Fibroblast of skin of abdomen (primary cell): ENCODE results near the gene LDLRAP1. TPM values are rescaled to one million over a fixed set of nuclear protein-coding genes. Genes with fewer than 3 reads are reported as not detected.
A peak's percentile ranks its signal among the peaks of the same experiment; 100 is the strongest.
"Not testable (repeated sequence)": the region's sequence is repeated elsewhere in the genome, so short reads cannot be mapped to it uniquely, and the experiment has no call there.

Source experiments
- DNase-seq: peaks from one replicate; pipeline ENCODE4 v3.0.0-alpha.2; 2013
- polyA plus RNA-seq, 2 experiments: library from polyadenylated mRNA; unstranded; fragments of 120-200 nt; gene quantifications; one replicate each; pipeline ENCODE4 v1.2.1, GENCODE V29; 2013; ENCODE audit not compliant: insufficient read length in 2 of 2

Gene LDLRAP1, protein sequence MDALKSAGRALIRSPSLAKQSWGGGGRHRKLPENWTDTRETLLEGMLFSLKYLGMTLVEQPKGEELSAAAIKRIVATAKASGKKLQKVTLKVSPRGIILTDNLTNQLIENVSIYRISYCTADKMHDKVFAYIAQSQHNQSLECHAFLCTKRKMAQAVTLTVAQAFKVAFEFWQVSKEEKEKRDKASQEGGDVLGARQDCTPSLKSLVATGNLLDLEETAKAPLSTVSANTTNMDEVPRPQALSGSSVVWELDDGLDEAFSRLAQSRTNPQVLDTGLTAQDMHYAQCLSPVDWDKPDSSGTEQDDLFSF
- polyA plus RNA-seq (2013, experiment 1 of 2; ENCODE audit: insufficient read length) = 16.6 TPM
- 18.2 TPM for polyA plus RNA-seq (2013, experiment 2 of 2; ENCODE audit: insufficient read length)

DNA sequence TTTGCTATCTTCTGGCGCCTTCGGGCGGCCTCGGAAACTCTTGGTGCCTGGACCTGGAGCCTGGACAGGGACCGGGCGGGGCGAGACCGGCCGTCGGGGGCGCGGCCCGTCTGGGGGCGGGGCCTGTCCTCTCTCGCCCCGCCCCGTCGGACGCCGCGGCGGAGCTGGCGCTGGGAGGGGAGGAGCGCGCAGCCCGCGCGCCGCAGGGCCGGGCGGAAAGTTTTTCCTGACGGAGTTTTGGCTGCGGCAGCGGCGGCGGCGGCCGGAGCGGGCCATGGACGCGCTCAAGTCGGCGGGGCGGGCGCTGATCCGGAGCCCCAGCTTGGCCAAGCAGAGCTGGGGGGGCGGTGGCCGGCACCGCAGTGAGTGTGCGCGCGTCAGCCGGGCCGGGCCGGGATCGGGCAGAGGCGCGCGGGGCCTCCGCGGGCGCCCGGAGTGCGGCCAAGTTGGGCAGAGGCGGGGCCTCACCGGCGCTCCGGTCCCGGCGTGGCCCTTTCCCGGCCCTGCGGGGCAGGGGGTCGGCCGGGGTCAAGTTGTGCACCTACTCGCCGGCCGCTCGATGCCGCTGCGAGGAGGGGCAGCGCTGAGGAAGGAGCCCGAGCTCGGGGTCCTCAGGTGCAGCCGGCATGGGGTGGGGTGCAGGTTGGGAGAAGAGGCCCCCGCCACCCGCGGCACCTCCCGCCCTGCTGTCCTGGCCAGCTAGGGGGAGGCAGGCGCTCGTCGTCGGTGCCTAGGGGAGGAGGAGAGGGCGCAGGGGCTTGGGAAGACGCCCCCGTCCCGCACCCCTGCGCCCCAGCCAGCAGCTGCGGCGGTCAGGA lies at the start of gene LDLRAP1:
Gene LDLRAP1 (plus strand): TSS at position 182 of the 818 bp plus-strand sequence. CDS start 93 bp downstream, at position 275.
- peak; percentile 74 for DNase-seq

DNA sequence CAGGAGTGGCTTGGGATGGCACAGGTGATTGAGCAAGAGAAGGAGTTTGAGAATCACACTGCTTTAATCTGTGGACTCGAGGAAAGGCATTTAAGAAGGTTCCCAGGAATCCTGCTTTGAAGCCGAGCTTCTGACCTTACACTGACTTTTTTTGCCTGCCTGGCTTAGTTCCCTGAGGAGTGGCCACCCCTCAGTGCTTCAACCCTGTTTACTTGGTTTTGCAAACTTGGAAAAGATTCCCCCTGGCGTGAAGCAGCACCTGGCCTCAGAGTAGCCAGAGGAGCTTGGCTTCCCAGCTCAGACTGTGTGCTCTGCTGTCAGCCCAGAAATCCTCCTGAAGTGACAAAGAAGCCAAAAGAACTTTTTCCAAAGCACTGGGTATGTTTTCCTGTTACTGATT lies 48.5 kb upstream of the LDLRAP1 start:
- no peak for DNase-seq

GRCh38 chr1:25500694-25501093 lies 42.7 kb upstream of the LDLRAP1 start:
- peak; percentile 36 for DNase-seq

DNA sequence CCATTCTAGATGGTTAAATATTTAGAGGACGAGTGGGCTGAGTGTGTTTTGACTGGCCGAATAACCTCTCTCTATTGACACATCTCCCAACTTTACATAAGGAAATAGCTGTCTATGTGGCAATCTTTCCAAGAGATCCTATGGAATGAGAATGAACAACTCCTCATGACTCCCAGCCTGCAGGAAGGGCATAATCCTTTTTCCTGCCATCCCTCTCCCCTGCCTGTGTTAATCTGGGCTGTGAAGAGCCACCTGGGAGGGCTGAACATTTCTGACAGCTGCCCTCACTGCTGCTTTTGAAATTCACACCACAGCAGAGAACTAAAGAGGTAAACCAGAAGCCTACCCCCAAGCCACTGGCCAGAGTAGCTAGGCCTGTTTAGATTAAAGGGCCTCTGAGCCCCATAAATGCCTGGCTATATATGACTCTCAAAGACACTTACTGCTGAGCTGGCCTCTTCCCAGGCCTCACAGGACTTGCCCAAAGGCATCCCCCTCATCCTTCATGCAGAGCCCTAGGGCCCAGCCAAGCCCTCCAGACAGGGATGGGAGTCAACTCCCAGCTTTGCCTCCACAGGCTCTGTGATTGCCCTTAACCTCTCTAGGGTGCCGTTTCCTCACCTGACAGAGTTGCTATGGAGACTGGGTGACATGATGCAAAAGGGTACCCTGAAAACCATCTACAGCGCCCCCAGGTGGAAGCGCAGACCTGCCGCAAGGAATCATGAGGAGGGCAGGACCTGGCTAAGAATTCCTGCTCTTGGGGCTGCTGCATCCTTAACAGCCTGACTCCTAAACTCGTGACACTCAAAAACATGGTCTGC lies 42.0 kb upstream of the LDLRAP1 start:
- peak; percentile 96 for DNase-seq

- DNase-seq = peak; percentile 90
Observed at GRCh38 chr1:25502957-25503356, 40.4 kb upstream of the LDLRAP1 start.

- DNase-seq = peak; percentile 23
Observed at GRCh38 chr1:25503551-25504426, 39.6 kb upstream of the LDLRAP1 start.

DNA sequence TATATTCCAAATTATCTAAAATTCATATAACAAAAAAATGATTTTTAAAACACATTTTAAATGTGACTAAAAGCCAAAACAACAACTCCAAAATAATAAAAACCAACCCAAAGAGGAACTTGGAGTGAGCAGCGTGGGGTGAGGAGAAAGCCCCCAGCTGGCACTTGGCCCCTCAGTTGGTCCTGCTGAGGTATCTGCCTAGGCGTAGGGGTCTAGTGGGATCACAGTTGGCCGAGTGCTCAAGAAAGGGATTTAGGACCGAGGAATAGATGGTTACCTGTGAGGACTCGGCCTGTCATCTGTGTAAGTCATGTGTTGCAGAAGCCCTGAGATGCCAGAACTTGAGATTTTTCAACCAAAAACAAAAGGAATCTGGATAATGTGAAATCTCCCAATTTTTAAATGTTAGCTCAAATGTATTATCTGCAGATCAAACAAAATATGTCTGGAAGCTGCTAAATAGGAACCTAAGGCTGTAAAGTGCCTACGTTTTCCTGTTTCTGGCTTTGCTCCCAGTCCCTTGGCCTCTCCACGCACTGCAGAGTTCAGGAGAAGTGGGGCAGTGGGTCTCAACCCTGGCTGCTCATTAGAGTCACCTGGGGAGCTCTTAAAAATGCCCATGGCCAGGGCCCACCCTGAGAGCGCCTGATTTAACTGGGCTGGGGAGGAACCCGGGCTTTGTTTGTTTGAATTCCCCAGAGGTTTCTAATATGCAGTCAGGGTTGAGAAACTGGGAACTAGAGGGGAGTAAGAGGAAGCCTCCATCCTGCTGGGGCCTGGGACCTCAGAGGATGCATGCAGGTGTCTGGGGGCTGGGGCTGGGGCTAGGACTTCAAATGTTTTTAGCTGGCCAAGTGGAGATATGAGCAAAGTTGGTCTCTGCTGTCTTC lies 38.5 kb upstream of the LDLRAP1 start:
- peak; percentile 78 for DNase-seq

DNA sequence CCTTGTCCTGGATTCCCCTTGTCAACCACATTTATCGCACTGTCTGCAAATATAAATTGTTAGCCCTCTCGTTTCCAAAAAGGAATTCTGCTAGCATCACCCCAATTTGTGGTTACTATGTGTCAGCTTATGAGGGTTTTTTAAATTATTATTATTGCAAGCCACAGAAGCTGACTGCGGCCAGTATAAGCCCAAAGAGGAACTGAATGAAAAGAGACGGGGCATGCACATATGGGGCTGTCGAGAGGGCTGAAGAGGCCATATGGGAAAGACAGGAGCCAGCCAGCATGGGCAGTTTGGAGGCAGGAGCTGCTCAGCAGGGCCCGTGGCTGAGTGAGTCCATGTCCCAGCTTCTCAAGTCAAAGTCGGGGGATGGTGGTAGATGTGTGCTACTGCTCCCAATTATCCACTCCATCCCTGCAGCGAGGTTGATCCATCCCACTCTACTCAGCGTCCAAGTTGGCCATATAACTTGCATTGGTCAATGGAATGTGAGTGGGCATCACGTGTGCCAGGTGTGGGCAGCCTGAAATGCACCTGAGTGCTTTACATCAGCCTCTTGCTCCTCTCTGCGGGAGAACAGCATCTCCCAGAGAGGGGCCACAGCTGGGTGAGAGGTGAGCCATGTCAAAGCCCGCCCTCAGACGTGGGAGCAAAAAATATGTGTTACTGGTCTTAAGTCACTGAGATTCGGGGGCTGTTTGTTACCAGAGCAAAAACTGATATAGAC lies 37.6 kb upstream of the LDLRAP1 start:
- DNase-seq = peak; percentile 84

- not testable (repeated sequence) for DNase-seq
Observed at GRCh38 chr1:25506566-25507463, 36.6 kb upstream of the LDLRAP1 start.

DNA sequence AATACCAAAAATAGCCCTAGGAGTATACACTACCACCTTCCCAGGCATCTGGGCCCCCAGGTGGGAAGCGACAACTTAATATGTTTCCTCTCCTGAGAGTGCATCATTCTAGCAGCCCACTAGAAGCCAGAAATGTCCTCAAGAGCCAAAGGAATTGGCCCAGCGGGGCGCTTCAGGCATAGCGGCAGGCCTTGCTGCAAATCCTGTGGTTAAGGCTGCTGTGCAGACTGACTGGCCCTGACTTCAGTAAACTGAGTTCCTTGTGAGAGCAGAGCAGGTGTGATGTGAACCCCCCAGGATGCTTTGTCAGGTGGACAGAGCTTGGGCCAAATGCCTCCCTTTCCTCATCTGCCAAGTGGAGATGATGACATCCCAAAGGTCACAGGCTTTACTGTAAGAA lies 29.7 kb upstream of the LDLRAP1 start:
- no peak for DNase-seq

GRCh38 chr1:25515033-25515432 lies 28.4 kb upstream of the LDLRAP1 start:
- DNase-seq = no peak

DNA sequence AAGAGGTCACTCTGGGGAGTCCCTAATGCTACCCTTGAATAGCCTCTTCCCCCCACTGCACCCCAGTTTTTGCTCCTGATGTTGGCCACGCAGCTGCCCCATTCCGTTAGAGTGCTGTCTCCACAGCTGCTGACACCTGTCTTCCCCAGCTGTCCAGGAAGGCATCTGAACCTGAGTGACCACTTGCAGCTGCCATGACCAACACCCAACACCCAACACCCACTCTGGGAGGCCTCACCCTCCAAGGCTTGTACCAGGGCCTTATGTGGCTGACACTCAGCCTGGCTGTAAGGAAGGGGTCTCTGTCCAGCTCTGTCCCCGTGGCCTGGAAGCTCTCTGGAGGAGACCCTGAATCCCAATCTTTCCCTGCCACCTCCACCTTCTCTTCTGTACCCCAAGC lies 26.7 kb upstream of the LDLRAP1 start:
- no peak for DNase-seq

DNA sequence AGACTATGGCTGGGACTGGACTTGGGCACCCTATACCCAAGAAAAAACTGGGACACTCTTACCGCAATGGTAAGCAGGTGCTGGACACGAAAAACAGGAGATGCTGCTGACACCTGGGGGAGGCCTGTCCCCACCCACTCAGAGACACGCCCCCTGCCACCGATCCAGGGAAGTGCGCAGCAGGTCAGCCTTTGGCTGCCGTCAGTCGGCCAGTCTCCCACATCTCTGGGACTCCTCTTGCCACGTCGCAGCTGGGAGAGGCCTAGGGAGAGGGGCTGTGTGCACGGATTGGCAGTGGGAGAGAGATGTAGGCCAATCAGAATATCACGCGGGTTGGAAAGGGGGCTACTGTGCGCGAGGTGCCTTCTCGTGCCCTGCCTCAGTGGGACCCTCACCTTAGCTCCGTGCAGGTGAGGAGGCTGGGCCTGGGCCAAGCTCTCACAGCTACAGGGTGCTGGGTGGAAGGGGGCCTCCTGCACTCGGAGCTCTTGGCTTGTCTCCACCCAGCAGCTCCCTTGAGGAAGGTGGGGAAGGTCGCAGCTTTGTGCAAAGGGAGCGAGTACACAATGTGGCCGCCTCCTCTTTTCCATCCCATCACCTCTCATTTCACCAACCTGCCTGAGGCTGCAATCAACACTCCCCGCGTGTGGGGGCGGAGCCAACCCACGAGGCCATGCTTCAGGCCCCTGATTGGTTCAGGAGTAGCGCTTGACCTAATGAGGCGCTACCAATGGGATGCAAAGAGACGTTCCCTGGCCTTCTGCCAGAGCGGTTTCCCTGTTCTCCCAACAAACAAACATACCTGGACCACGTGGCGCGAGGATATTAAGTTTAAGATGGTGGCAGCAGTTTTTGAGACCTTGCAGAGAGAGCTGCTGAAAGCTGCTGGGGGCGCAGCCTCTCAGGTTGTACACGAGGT lies 25.7 kb upstream of the LDLRAP1 start:
- DNase-seq = no peak

GRCh38 chr1:25519624-25520023 lies 23.8 kb upstream of the LDLRAP1 start:
- DNase-seq = peak; percentile 83

- peak; percentile 60 for DNase-seq
Observed at GRCh38 chr1:25520446-25521061, 22.9 kb upstream of the LDLRAP1 start.

DNA sequence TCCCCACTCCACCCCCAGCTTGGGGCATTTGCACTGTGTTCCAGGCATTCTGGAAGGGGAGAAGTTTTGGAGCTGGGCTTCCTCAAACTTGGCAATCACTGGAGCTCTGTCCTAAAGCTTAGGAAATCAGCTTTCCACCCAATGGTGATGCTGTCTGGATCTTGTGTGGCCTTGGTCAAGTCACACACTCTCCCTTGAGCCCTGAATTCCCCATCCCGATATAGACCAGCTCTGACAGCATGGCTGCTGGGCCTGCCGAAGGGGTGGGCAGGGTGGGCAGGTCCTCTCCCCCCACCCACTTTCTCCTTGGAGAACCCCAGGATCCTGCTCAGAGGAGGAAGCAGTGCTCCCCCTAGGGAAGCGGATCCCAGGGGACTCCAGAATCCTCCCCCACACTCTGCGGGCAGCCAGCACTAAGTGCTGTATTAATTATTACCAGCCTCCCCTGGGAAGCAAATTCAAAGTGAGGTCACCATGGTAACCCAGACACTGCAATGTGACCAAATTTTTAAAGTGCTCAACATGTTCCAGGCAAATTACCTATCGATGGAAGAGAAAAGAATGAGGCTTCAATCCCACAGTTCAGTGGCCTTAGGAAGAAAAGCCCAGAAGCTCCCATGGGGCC lies 21.3 kb upstream of the LDLRAP1 start:
- DNase-seq = peak; percentile 29

DNA sequence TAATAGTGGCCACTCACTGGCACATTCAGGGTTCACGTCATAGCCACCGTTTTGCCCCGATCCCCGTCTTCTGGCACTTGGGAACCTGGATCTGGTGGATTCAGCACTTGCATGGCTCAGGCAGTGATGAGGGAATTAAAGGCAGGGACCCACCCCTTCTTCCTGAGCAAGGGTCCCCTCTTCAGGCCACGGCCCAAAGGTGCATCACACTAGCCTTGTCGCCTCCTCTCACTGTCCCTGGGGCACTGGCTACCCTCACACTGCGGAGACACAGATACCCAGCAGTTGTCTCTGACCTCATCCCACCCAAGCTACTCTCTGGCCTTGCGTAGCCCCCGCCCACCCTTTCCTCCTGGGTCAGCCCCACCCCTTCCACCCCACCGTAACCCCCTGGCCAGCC lies 19.9 kb upstream of the LDLRAP1 start:
- DNase-seq = peak; percentile 22
